ENCODE measurements around the gene PODXL. TPM values are rescaled to one million over a fixed set of nuclear protein-coding genes. Genes with fewer than 3 reads are reported as not detected.

PODXL gene
- total and polyA plus RNA-seq, 2 donors from 2014 or later = 114 to 150 TPM

DNA sequence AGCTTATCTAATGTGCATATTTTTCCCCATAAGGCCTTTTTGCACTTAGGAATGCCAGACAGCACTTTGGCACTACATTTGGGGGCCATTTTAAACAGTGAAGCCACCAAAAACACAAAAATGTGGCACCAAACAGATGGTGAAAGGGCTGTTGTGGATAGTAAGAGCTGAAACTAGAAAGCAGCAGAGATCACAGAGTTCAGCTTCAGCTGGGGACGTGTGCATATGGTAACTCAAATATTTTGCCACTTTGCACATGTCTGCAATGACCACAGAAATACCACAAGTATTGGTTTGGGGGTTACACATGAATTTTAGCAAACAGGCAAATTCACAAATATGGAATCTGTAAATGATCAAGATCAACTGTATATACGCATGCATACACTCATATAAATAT lies 72.8 kb downstream of the PODXL start:
- Histone ChIP-seq H3K9ac (ENCODE audit: low read length in 3 of 3) (no peak overlapping the region), H3K27ac (ENCODE audit: low read depth in 2 of 2, low read length in 2 of 2) (no peak overlapping the region), H3K4me1 (ENCODE audit: control insufficient read depth in 2 of 3, insufficient read depth in 2 of 3, low read depth in 1 of 3, low read length in 3 of 3) (peaks cover 0 to 18% (median 0%) of the 10 kb centered on the region in 3 donors), H3K9me3 (ENCODE audit: control insufficient read depth in 2 of 3, insufficient read depth in 1 of 3, low read length in 3 of 3) (no peaks in the 10 kb centered on the region), H3K36me3 (ENCODE audit: control insufficient read depth in 2 of 3, insufficient read depth in 3 of 3, low read length in 3 of 3) (peaks cover 0 to 4% (median 3%) of the 10 kb centered on the region in 3 donors), H3K4me3 (ENCODE audit: low read length in 3 of 3) (no peak overlapping the region), H3K27me3 (ENCODE audit: control insufficient read depth, insufficient read depth, low read length) (no peaks in the 10 kb centered on the region)
- FAIRE-seq = no peak
- TF ChIP-seq, protein P1, sequence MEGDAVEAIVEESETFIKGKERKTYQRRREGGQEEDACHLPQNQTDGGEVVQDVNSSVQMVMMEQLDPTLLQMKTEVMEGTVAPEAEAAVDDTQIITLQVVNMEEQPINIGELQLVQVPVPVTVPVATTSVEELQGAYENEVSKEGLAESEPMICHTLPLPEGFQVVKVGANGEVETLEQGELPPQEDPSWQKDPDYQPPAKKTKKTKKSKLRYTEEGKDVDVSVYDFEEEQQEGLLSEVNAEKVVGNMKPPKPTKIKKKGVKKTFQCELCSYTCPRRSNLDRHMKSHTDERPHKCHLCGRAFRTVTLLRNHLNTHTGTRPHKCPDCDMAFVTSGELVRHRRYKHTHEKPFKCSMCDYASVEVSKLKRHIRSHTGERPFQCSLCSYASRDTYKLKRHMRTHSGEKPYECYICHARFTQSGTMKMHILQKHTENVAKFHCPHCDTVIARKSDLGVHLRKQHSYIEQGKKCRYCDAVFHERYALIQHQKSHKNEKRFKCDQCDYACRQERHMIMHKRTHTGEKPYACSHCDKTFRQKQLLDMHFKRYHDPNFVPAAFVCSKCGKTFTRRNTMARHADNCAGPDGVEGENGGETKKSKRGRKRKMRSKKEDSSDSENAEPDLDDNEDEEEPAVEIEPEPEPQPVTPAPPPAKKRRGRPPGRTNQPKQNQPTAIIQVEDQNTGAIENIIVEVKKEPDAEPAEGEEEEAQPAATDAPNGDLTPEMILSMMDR (IDR thresholded peaks at IDR 0.05; ENCODE audit: borderline replicate concordance, extremely low read depth, insufficient read depth) = no peak
- intact Hi-C loops (cut with DNase I) = no loop called here
- no peak for DNase-seq

DNA sequence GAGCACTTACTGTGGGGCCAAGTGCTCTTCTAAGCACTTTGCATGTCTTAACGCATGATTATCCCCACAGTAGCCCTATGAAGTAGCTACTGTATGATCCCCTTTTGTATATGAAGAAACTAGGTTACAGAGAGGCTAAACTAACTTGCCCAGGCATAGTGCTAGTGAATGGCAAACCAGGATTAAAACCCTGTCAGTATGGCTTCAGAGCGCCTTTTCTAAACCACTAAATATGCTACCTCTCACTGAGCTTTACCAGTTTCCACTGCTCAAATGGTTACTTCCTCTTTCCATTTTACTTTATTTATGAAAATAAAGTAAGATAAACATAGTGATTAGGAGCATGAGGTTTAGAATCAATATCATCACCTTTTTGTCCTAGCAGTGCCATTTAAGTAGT lies 73.6 kb downstream of the PODXL start:
- peaks cover 0 to 4% (median 3%) of the 10 kb centered on the region in 3 donors for H3K36me3 ChIP-seq (ENCODE audit: control insufficient read depth in 2 of 3, insufficient read depth in 3 of 3, low read length in 3 of 3)
- H3K9me3 ChIP-seq (ENCODE audit: control insufficient read depth in 2 of 3, insufficient read depth in 1 of 3, low read length in 3 of 3) = no peaks in the 10 kb centered on the region
- no peak for FAIRE-seq
- TF ChIP-seq, protein P1 (IDR thresholded peaks at IDR 0.05; ENCODE audit: borderline replicate concordance, extremely low read depth, insufficient read depth) = no peak
- H3K27me3 ChIP-seq (ENCODE audit: control insufficient read depth, insufficient read depth, low read length) = no peaks in the 10 kb centered on the region
- no peak overlapping the region for H3K27ac ChIP-seq (ENCODE audit: low read depth in 2 of 2, low read length in 2 of 2)
- no peak for DNase-seq
- no peak overlapping the region for H3K9ac ChIP-seq (ENCODE audit: low read length in 3 of 3)
- no peak overlapping the region for H3K4me3 ChIP-seq (ENCODE audit: low read length in 3 of 3)
- intact Hi-C loops (cut with DNase I) = no loop called here
- H3K4me1 ChIP-seq (ENCODE audit: control insufficient read depth in 2 of 3, insufficient read depth in 2 of 3, low read depth in 1 of 3, low read length in 3 of 3) = peaks cover 0 to 18% (median 0%) of the 10 kb centered on the region in 3 donors

DNA sequence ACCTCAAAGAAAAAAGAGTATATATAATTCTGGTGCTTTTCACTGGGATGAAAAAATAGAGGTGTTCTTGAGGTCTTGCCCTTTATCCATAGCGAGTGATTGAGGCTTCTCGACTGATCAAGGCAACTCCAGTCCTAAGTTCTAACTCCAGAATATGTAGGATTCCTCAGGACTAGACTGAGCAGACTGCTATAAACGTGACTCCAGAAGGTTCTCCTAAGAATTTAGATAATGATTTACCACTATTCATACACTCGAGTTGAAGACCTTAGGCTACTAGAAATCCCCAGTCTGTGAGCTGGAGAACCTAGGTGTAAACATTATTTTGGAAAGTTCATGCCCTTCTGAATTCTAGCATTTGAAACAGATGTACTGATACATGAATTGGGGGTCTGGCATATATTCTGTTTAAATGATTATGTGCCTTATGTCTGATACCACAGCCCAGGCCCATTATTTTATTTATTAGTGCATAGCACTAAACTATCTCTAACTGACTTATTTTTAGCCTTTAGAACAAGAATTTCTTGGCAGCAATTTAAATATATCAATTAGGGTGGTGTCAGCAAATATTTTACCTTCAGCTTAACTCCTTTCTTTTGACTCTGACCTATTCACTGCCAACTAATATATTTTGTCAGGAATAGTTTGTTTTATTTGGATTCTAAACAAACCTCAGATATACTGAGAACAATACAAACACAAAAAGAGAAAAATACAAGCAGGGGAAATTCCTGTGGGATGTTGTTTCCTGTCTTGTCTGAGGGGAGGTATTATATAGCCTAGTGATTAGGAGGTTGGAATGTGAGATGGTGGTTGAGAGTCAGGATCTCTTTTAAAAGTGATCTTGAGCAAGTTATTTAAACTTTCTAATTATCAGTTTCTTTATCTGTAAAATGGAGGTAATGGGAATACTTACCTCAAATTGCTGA lies 75.8 kb downstream of the PODXL start:
- DNase-seq = peak in 2 of 5 donors; percentile 39 to 48
- H3K27ac ChIP-seq (ENCODE audit: low read depth in 2 of 2, low read length in 2 of 2) = peak overlapping the region; percentile 3 to 27
- no peak overlapping the region for H3K4me3 ChIP-seq (ENCODE audit: low read length in 3 of 3)
- peak; percentile 50 for FAIRE-seq
- H3K9me3 ChIP-seq (ENCODE audit: control insufficient read depth in 2 of 3, insufficient read depth in 1 of 3, low read length in 3 of 3) = no peaks in the 10 kb centered on the region
- intact Hi-C loops (cut with DNase I) = no loop called here
- TF ChIP-seq, protein P1 (IDR thresholded peaks at IDR 0.05; ENCODE audit: borderline replicate concordance, extremely low read depth, insufficient read depth) = no peak
- no peak overlapping the region for H3K9ac ChIP-seq (ENCODE audit: low read length in 3 of 3)
- H3K4me1 ChIP-seq (ENCODE audit: control insufficient read depth in 2 of 3, insufficient read depth in 2 of 3, low read depth in 1 of 3, low read length in 3 of 3) = peaks cover 0 to 18% (median 0%) of the 10 kb centered on the region in 3 donors
- H3K36me3 ChIP-seq (ENCODE audit: control insufficient read depth in 2 of 3, insufficient read depth in 3 of 3, low read length in 3 of 3) = peaks cover 0 to 3% (median 2%) of the 10 kb centered on the region in 3 donors
- no peaks in the 10 kb centered on the region for H3K27me3 ChIP-seq (ENCODE audit: control insufficient read depth, insufficient read depth, low read length)

Data from kidney (tissue), 14 donors.